Ishikawa (cell line): Measurements from ENCODE around the gene NF2.

Experiments used
- CEBPB ChIP-seq: IDR thresholded peaks from 2 replicates; pipeline ENCODE4 v1.6.1; 2012
- EP300 ChIP-seq: IDR thresholded peaks from 2 replicates; pipeline ENCODE4 v1.6.1; 2012; ENCODE audit warnings: borderline replicate concordance
- TAF1 ChIP-seq: IDR thresholded peaks from 2 replicates; pipeline ENCODE4 v1.6.1; 2012; ENCODE audit warnings: low read depth, mild to moderate bottlenecking

DNA sequence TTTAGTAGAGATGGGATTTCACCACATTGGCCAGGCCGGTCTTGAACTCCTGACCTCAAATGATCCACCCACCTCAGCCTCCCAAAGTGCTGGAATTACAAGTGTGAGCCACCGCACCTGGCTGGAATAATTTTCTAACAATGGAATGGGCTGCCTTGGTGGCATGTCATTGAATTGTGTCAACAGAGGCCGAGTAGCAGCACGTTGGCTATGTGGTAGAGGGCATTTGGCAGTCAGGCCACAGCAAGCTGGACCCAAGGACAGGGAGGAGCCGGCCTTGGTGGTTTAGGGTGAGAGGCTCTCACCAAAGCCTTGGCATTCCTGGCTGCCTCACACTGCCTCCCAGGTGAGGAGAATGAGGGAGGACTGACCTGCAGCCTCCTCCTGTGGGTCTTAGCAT is 18.5 kb upstream of the NF2 start:
- TF ChIP-seq EP300: no peak
- no peak for TF ChIP-seq CEBPB
- no peak for TF ChIP-seq TAF1
